HepG2 (cell line): ENCODE data around the gene HMGN4. TPM values are rescaled to one million over a fixed set of nuclear protein-coding genes. Genes with fewer than 3 reads are reported as not detected.
A peak's percentile ranks its signal among the peaks of the same experiment; 100 is the strongest.

Experiments
- ATF1 ChIP-seq: IDR thresholded peaks from 2 replicates; pipeline ENCODE4 v1.6.1; 2016; ENCODE audit warnings: mild to moderate bottlenecking, control low read depth
- EED ChIP-seq: sonication (generic); formaldehyde crosslinking; IDR thresholded peaks from 2 replicates; pipeline ENCODE4 v1.5.0; 2020; ENCODE audit warnings: mild to moderate bottlenecking, missing genetic modification reagents
- GRHL1 ChIP-seq: sonication (generic); formaldehyde crosslinking; conservative IDR thresholded peaks from 2 replicates; pipeline ENCODE4 v1.8.0; 2022; ENCODE audit warnings: missing genetic modification reagents
- HMGA1 ChIP-seq: sonication (generic); formaldehyde crosslinking; conservative IDR thresholded peaks from 2 replicates; pipeline ENCODE4 v1.4.0; 2020; ENCODE audit warnings: missing genetic modification reagents
- KAT7 ChIP-seq: IDR thresholded peaks from 2 replicates; pipeline ENCODE4 v1.6.1; 2018; ENCODE audit warnings: borderline replicate concordance, missing compliant biosample characterization
- RAD51 ChIP-seq: fragments of 450-650 bp; IDR thresholded peaks from 2 replicates; pipeline ENCODE4 v1.6.1; 2016; ENCODE audit warnings: borderline replicate concordance
- RBM39 ChIP-seq: fragments of 200-400 bp; formaldehyde crosslinking; IDR thresholded peaks from one replicate; pipeline ENCODE4 v1.6.1; 2018; ENCODE audit warnings: antibody characterized with exemption, mild to moderate bottlenecking, low read depth, low read length; ENCODE audit not compliant: poor library complexity, severe bottlenecking
- REST ChIP-seq, 2 experiments: IDR thresholded peaks; 2 replicates each; pipeline ENCODE4 v1.6.1; 2011 to 2012; ENCODE audit warnings: low read length in 2 of 2, borderline replicate concordance in 1 of 2, low read depth in 1 of 2, mild to moderate bottlenecking in 1 of 2, moderate library complexity in 1 of 2
- TAF1 ChIP-seq: sonication (generic); formaldehyde crosslinking; IDR thresholded peaks from 2 replicates; pipeline ENCODE4 v1.4.0; 2020; ENCODE audit warnings: missing genetic modification reagents
- ZBTB44 ChIP-seq: sonication (generic); formaldehyde crosslinking; IDR thresholded peaks from 2 replicates; pipeline ENCODE4 v1.4.0; 2020; ENCODE audit warnings: missing genetic modification reagents
- ZNF207 ChIP-seq: fragments of 450-650 bp; IDR thresholded peaks from 2 replicates; pipeline ENCODE4 v1.6.1; 2016; ENCODE audit warnings: antibody characterized with exemption, borderline replicate concordance
- ZNF598 ChIP-seq: sonication (generic); formaldehyde crosslinking; IDR thresholded peaks from 2 replicates; pipeline ENCODE4 v1.5.1; 2020; ENCODE audit warnings: mild to moderate bottlenecking, missing genetic modification reagents, borderline replicate concordance
- ZSCAN21 ChIP-seq: sonication (generic); formaldehyde crosslinking; IDR thresholded peaks from 2 replicates; pipeline ENCODE4 v1.8.0; 2022; ENCODE audit warnings: mild to moderate bottlenecking, missing genetic modification reagents, moderate library complexity, borderline replicate concordance
- polyA plus RNA-seq, 8 experiments: library from polyadenylated mRNA; depleted of rRNA in 3 of 8; stranded (reverse) in 7 of 8; unstranded in 1 of 8; fragments of >200 nt; fragmentation: Illumina TruSeq in 4 of 8; extraction: Trizol in 4 of 8; gene quantifications; 2 replicates each; pipeline versions ENCODE4 v1.2.1 to v1.2.3, GENCODE V29; 2011 to 2016; ENCODE audit warnings: low read depth in 4 of 8, missing spikeins in 1 of 8, mixed read lengths in 1 of 8; ENCODE audit not compliant: insufficient read depth in 1 of 8
- total RNA-seq, 5 experiments: library from RNA; depleted of rRNA; stranded (reverse); fragments of >200 nt; fragmentation: Illumina TruSeq; extraction: Trizol; gene quantifications; 2 replicates each; pipeline ENCODE4 v1.2.3, GENCODE V29; 2016; ENCODE audit warnings: low read depth in 1 of 5
- TF ChIP-seq, protein P1 (sequence below): sonication (generic); formaldehyde crosslinking; IDR thresholded peaks from 2 replicates; pipeline ENCODE4 v1.4.0; 2020; ENCODE audit warnings: missing genetic modification reagents

HMGN4 gene
- total and polyA plus RNA-seq, 2 of the 13 experiments (the other 11 are each of a cell fraction or from before 2014, with no cell fraction given), result 39.9 to 52.1 TPM

DNA sequence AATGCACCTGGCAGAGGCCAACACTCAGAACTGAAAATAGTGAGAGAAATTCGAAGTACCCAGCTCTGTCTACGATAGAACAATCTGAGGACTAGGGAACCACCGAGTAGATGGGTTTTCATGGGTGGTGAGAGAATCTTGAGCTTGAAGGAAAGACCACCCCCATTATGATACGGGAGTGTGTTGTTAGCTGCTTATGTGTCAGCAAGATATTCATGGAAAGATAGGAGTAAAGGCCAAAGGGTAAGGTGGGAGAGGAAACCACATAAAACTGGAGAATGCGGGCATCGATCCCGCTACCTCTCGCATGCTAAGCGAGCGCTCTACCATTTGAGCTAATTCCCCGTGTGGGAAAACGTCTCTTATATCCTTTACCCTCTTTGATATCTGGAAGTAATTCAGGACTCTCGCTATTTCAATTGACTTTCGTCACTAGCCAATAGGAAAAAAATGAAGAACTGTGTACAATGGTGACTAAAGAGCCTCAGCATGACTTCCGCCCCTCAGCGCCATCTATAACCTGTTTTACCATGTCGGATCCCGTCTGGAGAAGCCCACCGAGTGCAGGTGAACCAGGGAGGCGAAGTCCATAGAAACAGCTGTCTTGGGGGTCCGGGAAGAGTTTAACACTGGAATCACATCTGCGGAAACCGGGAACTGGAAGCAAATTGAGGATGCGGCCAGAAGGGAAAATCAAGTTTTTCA lies 33.6 kb downstream of the HMGN4 start (continued):
- TF ChIP-seq KAT7 (CRISPR knock-in tag) (peak; percentile 84; the same call in 1 of the 2 replicates), GRHL1 (CRISPR knock-in tag) (no peak), ZBTB44 (CRISPR knock-in tag) (no peak), ZNF598 (CRISPR knock-in tag) (no peak), RBM39 (no peak), RAD51 (no peak), ZNF207 (no peak), ZSCAN21 (CRISPR knock-in tag) (peak; percentile 87), REST (IDR thresholded peaks at IDR 0.05; ENCODE audit: borderline replicate concordance in 1 of 2, low read depth in 1 of 2, low read length in 2 of 2) (no peak; a peak in 1 of 4 replicates), ATF1 (CRISPR knock-in tag) (peak; percentile 69), HMGA1 (CRISPR knock-in tag) (no peak), TAF1 (CRISPR knock-in tag) (peak; percentile 31; the same call in 1 of the 2 replicates), EED (CRISPR knock-in tag) (no peak)
- TF ChIP-seq, protein P1, sequence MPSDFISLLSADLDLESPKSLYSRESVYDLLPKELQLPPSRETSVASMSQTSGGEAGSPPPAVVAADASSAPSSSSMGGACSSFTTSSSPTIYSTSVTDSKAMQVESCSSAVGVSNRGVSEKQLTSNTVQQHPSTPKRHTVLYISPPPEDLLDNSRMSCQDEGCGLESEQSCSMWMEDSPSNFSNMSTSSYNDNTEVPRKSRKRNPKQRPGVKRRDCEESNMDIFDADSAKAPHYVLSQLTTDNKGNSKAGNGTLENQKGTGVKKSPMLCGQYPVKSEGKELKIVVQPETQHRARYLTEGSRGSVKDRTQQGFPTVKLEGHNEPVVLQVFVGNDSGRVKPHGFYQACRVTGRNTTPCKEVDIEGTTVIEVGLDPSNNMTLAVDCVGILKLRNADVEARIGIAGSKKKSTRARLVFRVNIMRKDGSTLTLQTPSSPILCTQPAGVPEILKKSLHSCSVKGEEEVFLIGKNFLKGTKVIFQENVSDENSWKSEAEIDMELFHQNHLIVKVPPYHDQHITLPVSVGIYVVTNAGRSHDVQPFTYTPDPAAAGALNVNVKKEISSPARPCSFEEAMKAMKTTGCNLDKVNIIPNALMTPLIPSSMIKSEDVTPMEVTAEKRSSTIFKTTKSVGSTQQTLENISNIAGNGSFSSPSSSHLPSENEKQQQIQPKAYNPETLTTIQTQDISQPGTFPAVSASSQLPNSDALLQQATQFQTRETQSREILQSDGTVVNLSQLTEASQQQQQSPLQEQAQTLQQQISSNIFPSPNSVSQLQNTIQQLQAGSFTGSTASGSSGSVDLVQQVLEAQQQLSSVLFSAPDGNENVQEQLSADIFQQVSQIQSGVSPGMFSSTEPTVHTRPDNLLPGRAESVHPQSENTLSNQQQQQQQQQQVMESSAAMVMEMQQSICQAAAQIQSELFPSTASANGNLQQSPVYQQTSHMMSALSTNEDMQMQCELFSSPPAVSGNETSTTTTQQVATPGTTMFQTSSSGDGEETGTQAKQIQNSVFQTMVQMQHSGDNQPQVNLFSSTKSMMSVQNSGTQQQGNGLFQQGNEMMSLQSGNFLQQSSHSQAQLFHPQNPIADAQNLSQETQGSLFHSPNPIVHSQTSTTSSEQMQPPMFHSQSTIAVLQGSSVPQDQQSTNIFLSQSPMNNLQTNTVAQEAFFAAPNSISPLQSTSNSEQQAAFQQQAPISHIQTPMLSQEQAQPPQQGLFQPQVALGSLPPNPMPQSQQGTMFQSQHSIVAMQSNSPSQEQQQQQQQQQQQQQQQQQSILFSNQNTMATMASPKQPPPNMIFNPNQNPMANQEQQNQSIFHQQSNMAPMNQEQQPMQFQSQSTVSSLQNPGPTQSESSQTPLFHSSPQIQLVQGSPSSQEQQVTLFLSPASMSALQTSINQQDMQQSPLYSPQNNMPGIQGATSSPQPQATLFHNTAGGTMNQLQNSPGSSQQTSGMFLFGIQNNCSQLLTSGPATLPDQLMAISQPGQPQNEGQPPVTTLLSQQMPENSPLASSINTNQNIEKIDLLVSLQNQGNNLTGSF (CRISPR knock-in tag), result no peak
